Uterus (tissue), 2 donors: ENCODE data around the gene FOSB.

Experiments
- POLR2A ChIP-seq, 2 donors: fragments of 450-650 bp; IDR thresholded peaks; one replicate each; pipeline ENCODE4 v1.6.1; 2016; ENCODE audit warnings: antibody characterized with exemption in 2 of 2, mild to moderate bottlenecking in 1 of 2, moderate library complexity in 1 of 2
- TF ChIP-seq, protein P1 (sequence below), 4 experiments: fragments of 200-600 bp in 2 of 4; fragments of 450-650 bp in 2 of 4; sonication (generic) in 2 of 4; IDR thresholded peaks; one replicate each; pipeline ENCODE4 v1.5.1; 2016 to 2019; ENCODE audit warnings: antibody characterized with exemption in 4 of 4, mild to moderate bottlenecking in 2 of 4, moderate library complexity in 1 of 4

DNA sequence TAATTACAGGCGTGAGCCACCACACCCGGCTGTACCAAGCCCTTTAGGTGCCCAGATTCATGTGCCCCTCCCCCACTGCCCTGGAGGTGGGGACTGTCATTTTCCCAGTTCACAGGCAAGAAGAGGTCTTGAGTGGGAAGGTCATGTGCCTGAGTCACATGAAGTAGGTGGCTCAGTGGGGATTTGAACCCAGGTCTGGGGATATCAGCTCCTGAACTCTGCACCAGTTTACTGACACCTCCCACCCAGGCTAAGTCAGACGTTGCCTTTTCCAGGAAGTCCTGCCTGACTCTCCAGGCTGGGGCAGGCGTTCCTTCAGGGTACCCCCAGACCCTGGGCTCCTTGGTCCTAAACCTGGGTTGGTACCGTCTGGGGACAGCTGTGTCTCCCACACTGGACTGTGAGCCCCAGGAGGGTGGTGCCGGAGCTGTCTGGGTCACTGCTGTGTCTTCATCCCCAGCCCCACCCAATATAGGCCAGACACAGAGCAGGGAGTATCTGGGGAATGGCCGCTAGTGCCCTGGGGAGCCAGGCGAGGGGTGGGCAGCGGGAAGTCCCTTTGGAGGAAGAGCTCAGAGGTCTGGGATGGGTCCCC, 48.1 kb downstream of the FOSB start:
- TF ChIP-seq, protein P1, sequence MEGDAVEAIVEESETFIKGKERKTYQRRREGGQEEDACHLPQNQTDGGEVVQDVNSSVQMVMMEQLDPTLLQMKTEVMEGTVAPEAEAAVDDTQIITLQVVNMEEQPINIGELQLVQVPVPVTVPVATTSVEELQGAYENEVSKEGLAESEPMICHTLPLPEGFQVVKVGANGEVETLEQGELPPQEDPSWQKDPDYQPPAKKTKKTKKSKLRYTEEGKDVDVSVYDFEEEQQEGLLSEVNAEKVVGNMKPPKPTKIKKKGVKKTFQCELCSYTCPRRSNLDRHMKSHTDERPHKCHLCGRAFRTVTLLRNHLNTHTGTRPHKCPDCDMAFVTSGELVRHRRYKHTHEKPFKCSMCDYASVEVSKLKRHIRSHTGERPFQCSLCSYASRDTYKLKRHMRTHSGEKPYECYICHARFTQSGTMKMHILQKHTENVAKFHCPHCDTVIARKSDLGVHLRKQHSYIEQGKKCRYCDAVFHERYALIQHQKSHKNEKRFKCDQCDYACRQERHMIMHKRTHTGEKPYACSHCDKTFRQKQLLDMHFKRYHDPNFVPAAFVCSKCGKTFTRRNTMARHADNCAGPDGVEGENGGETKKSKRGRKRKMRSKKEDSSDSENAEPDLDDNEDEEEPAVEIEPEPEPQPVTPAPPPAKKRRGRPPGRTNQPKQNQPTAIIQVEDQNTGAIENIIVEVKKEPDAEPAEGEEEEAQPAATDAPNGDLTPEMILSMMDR (IDR thresholded peaks at IDR 0.05), result no peak
- TF ChIP-seq POLR2A (IDR thresholded peaks at IDR 0.05), result no peak
